Kidney epithelial cell (primary cell): ENCODE results near the gene PTHLH. TPM values are rescaled to one million over a fixed set of nuclear protein-coding genes. Genes with fewer than 3 reads are reported as not detected.

ENCODE experiments used
- DNase-seq: peaks from one replicate; pipeline ENCODE4 v3.0.0-alpha.2; 2010; ENCODE audit warnings: low read depth
- H3K27me3 ChIP-seq: 2 replicates; pipeline ENCODE4 v1.6.0; 2011; ENCODE audit warnings: low read length; ENCODE audit not compliant: control insufficient read depth, insufficient read depth
- H3K36me3 ChIP-seq: 2 replicates; pipeline ENCODE4 v1.5.1; 2011; ENCODE audit warnings: low read length; ENCODE audit not compliant: control insufficient read depth, insufficient read depth
- H3K4me3 ChIP-seq: 2 replicates; pipeline ENCODE4 v1.5.1; 2011; ENCODE audit warnings: low read depth, mild to moderate bottlenecking, control low read depth, low read length
- CTCF ChIP-seq: IDR thresholded peaks from 2 replicates; pipeline ENCODE4 v1.5.1; 2011; ENCODE audit warnings: mild to moderate bottlenecking, moderate library complexity, low read length, control low read depth, inconsistent platforms; ENCODE audit not compliant: insufficient read depth, poor library complexity, severe bottlenecking
- total RNA-seq: library from RNA; depleted of rRNA; stranded (reverse); fragments of >200 nt; gene quantifications from 2 replicates; pipeline ENCODE4 v1.2.3, GENCODE V29; 2015

Gene PTHLH
- total RNA-seq, 1 donor from 2014 or later = 2.7 TPM

GRCh38 chr12:27982385-27982784, 9.9 kb upstream of the PTHLH start:
- no peak overlapping the region for H3K4me3 ChIP-seq
- H3K36me3 ChIP-seq = no peaks in the 10 kb centered on the region
- H3K27me3 ChIP-seq = no peaks in the 10 kb centered on the region
- DNase-seq = no peak
- no peak for TF ChIP-seq CTCF

GRCh38 chr12:27981874-27982273, 9.3 kb upstream of the PTHLH start:
- TF ChIP-seq CTCF = no peak
- H3K4me3 ChIP-seq = no peak overlapping the region
- no peaks in the 10 kb centered on the region for H3K27me3 ChIP-seq
- no peaks in the 10 kb centered on the region for H3K36me3 ChIP-seq
- DNase-seq = no peak

- no peak overlapping the region for H3K4me3 ChIP-seq
- DNase-seq = no peak
- no peaks in the 10 kb centered on the region for H3K36me3 ChIP-seq
- no peak for TF ChIP-seq CTCF
- peaks cover 20% of the 10 kb centered on the region for H3K27me3 ChIP-seq
Observed at GRCh38 chr12:27979145-27979544, 6.6 kb upstream of the PTHLH start.

GRCh38 chr12:27975222-27976136, 2.9 kb upstream of the PTHLH start:
- peaks cover 28% of the 10 kb centered on the region for H3K27me3 ChIP-seq
- TF ChIP-seq CTCF = no peak
- no peak for DNase-seq
- peak overlapping the region; percentile 36 for H3K4me3 ChIP-seq
- no peaks in the 10 kb centered on the region for H3K36me3 ChIP-seq

- Histone ChIP-seq H3K36me3 (no peaks in the 10 kb centered on the region), H3K4me3 (peak overlapping the region; percentile 36), H3K27me3 (peaks cover 28% of the 10 kb centered on the region)
- no peak for TF ChIP-seq CTCF
- DNase-seq = no peak
Observed at GRCh38 chr12:27974735-27975221, 2.2 kb upstream of the PTHLH start.
